ENCODE data around the gene SERINC5.

- TF ChIP-seq EZH2 (IDR thresholded peaks at IDR 0.05; ENCODE audit: insufficient read depth, poor library complexity, severe bottlenecking) (no peak), EZH2phosphoT487 (IDR thresholded peaks at IDR 0.05; ENCODE audit: insufficient read depth, low read depth) (no peak)
These were observed 150.0 kb downstream of the SERINC5 start for GRCh38 chr5:80105698-80106439.
